HCT116 (cell line): ENCODE measurements around the gene RPUSD3.
"Not testable (repeated sequence)": the region's sequence is repeated elsewhere in the genome, so short reads cannot be mapped to it uniquely, and the experiment has no call there.

Source experiments
- ATF3 ChIP-seq: IDR thresholded peaks from 2 replicates; pipeline ENCODE4 v1.6.1; 2012
- CEBPB ChIP-seq: IDR thresholded peaks from 2 replicates; pipeline ENCODE4 v1.6.1; 2012; ENCODE audit warnings: low read depth
- CTCF ChIP-seq, 3 experiments: fragments of 200-600 bp in 1 of 3; sonication (generic) in 1 of 3; IDR thresholded peaks in 2 of 3; conservative IDR thresholded peaks in 1 of 3; 2 replicates each; pipeline ENCODE4 v1.5.1; 2012 to 2017; ENCODE audit warnings: low read depth in 2 of 3, low read length in 2 of 3, antibody characterized with exemption in 1 of 3, borderline replicate concordance in 1 of 3, control low read depth in 1 of 3, mild to moderate bottlenecking in 1 of 3, mixed read lengths in 1 of 3, mixed run types in 1 of 3, moderate library complexity in 1 of 3; ENCODE audit not compliant: insufficient read depth in 1 of 3
- EZH2 ChIP-seq: fragments of 200-600 bp; sonication (generic); IDR thresholded peaks from 2 replicates; pipeline ENCODE4 v1.6.1; 2017; ENCODE audit warnings: antibody characterized with exemption, mixed run types
- POLR2A ChIP-seq: IDR thresholded peaks from 2 replicates; pipeline ENCODE4 v1.7.0; 2011; ENCODE audit warnings: borderline replicate concordance; ENCODE audit not compliant: insufficient read depth, insufficient read length; ENCODE audit errors: extremely low read depth
- POLR2AphosphoS5 ChIP-seq: IDR thresholded peaks from 2 replicates; pipeline ENCODE4 v1.6.1; 2011; ENCODE audit warnings: mild to moderate bottlenecking, low read depth, low read length, moderate library complexity
- SIN3A ChIP-seq: IDR thresholded peaks from 2 replicates; pipeline ENCODE4 v1.6.1; 2012; ENCODE audit warnings: low read depth
- YY1 ChIP-seq: IDR thresholded peaks from 2 replicates; pipeline ENCODE4 v1.6.1; 2011; ENCODE audit warnings: low read length, low read depth, moderate library complexity, mild to moderate bottlenecking; ENCODE audit not compliant: insufficient replicate concordance; ENCODE audit errors: extremely low read depth
- ZBTB33 ChIP-seq: IDR thresholded peaks from 2 replicates; pipeline ENCODE4 v1.6.1; 2011; ENCODE audit warnings: mild to moderate bottlenecking, low read length, moderate library complexity; ENCODE audit not compliant: insufficient replicate concordance; ENCODE audit errors: extremely low read depth
- ZFX ChIP-seq: fragments of 450-650 bp; IDR thresholded peaks from 2 replicates; pipeline ENCODE4 v1.6.1; 2017
- ZNF274 ChIP-seq: fragments of 200-500 bp; sonication (Bioruptor generic); IDR thresholded peaks from 2 replicates; pipeline ENCODE4 v1.6.1; 2014; ENCODE audit warnings: mild to moderate bottlenecking, low read depth, low read length, inconsistent platforms

- TF ChIP-seq CTCF (IDR thresholded peaks at IDR 0.05 in 2 of 3, conservative IDR thresholded peaks at IDR 0.05 in 1 of 3; ENCODE audit: borderline replicate concordance in 1 of 3, insufficient read depth in 1 of 3, low read depth in 2 of 3, low read length in 2 of 3); ATF3; SIN3A; EZH2; POLR2A; ZBTB33; YY1; POLR2AphosphoS5; ZFX; ZNF274; CEBPB: not testable (repeated sequence)
These were observed 28.3 kb upstream of the RPUSD3 start for GRCh38 chr3:9872067-9872466.
